Measurements from ENCODE around the gene MEDAG.
"Not testable (repeated sequence)": the region's sequence is repeated elsewhere in the genome, so short reads cannot be mapped to it uniquely, and the experiment has no call there.

The MEDAG gene

DNA sequence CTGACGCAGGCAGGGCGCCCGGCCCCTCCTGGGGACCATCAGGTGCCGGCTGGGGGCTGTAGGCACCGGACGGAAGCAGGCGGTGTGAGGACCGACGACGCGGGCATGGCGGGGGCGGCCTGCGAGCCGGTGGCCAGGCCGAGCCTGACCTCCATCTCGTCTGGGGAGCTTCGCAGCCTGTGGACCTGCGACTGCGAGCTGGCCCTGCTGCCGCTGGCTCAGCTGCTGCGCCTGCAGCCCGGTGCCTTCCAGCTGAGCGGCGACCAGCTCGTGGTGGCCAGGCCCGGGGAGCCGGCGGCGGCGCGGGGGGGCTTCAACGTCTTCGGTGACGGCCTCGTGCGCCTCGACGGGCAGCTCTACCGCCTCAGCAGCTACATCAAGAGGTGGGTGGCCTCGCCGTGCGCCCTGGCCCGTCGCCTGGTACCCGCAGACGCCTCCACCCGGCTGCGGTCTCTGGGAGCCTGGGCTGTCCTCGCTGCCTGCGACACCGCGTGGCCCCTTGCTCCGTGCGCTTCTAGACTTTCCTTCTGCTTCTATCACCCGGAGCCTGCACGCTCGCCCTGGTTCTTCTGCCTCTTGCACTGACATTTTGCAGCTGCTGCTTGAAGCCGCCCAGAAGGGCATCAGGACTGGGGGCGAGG is 460 bp downstream of the MEDAG start:
- peak overlapping the region; percentile 14 for H3K4me3 ChIP-seq (ENCODE audit: low read depth, low read length)

DNA sequence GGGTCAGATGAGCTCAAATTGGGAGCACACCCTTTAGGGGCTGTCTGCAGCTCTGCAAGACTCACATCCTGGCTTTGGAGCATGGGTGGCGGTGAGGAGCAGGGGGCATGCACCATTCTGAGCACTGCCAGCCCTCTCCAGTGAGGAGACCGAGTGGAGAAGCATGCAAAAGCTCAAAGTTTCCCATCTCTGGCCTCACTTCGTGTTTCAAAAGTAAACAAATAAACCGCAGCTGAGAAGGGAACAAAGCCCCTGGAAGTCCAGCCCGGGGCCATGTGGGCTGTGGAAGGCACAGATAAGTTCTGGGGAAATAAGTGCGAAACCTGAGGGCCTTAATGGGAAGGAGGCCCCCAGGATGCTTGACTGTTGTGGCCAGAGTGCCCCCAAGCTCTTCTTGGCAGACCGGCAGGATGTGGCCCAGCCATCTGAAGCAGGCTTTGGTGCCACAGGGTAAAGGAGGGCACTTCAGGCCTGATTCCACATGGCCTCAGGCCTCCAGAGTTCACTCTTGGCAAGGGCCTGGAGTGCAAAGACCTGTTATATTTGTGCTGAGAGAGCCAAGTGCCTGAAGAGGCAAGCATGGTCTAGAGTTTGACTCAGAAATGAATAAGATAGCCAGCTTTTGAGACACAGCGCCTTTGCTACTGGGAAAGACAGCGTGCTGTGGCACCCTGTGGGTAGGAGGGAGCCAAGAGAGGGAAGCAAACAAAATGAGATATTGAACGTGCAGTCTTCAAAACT is 1.2 kb downstream of the MEDAG start:
- H3K4me3 ChIP-seq (ENCODE audit: low read depth, low read length) = no peak overlapping the region

DNA sequence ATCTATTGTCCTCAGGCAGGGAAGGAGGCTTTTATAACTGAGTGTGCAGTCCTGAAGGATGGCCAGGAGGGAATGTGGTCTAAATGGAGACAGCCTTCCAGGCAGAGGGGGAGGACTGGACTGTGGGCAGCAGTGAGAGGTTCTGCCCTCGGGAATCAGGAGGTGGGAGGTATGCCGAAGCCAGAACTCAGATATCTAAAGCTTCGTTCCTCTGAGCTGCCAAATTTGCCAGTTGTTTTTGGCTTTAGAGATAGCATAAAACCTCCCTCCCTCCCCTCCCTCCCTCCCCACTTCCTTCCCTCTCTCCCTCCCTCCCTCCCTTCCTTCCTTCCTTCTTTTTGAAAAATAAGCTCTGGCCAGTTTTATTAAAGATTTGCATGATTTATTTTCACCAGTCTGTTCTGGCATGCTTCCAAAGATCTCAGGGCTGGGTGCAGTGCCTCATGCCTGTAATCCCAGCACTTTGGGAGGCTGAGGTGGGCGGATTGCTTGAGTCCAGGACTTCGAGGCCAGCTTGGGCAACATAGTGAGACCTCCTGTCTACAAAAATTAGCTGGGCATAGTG is 2.4 kb downstream of the MEDAG start:
- no peak overlapping the region for H3K4me3 ChIP-seq (ENCODE audit: low read depth, low read length)

DNA sequence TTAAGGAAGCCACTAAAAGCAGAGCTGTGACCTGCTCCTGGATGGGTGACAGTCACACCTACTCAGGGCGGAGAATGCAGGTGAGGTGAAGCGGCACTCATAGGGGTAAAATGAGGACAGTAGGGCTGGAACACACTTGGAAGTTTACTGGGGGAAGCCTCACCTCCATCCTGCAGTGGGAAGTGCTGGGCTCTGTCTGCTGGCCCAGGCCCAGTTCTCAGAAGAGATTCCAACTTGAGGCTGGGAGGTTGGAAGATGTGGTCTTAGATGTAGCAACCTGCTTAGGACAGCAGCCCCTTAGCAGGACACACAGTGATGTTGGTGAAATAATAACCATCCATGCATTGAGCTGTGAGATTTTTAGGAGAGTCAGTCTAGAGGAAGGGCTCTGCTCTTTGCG is 4.6 kb downstream of the MEDAG start:
- no peak overlapping the region for H3K4me3 ChIP-seq (ENCODE audit: low read depth, low read length)

DNA sequence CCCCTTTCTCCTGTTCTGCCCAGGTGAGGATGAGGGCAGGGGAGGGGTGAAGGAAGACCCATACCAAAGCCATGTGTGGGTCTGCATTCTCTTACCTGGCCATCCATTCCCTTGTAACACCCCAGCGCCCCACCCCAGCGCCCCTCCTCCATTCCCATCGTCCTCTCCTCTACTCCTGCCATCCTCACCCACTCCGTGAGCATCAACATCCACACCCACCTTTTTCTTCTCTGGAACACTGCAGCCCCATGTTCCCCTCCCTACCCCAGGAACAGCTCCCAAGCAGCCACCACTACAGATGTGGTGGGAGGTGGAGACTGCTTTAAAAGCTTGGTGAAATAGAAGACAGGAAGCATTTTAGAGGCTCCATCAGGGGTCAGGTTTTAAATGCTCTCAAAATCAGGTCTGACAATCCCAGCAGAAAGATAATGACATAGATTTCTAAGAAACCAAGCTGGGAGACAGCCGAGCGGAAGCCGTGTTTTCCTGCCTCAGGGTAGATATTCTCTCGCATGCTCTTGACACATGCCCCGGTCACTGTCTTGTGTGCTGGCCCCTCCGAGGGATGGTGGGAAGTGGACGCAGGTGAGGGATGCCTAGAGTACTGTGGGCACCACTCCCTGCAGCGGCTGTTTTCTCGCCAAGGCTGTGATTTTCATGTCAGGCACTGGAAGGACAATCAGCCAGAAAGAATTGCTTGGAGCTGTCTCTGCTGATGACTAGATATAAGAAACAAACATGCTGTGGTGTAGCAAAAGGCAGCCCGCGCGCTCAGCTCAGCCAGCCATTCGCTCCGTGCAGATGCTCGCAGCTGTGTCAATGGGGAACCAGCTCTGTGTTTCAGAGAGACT is 9.8 kb downstream of the MEDAG start:
- H3K4me3 ChIP-seq (ENCODE audit: low read depth, low read length) = no peak overlapping the region

DNA sequence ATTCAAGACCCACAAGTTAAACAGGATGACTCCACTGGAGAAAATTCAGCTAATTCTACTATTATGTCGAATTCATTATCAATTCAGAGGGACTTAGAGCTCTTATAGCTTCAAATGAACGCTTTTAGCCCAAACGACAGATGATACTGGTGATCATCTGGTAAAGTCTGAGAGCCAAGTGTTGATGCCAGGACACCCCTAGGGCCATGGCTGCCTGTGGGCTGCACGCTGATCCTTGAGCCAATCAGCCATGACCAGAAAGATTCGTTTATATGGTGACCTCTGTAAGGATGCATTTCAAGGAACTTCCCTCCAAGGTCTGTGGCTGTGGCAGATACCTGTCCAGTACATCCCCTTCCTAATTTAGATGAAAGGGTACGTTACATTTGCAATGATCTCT is 10.9 kb downstream of the MEDAG start:
- no peak overlapping the region for H3K4me3 ChIP-seq (ENCODE audit: low read depth, low read length)

DNA sequence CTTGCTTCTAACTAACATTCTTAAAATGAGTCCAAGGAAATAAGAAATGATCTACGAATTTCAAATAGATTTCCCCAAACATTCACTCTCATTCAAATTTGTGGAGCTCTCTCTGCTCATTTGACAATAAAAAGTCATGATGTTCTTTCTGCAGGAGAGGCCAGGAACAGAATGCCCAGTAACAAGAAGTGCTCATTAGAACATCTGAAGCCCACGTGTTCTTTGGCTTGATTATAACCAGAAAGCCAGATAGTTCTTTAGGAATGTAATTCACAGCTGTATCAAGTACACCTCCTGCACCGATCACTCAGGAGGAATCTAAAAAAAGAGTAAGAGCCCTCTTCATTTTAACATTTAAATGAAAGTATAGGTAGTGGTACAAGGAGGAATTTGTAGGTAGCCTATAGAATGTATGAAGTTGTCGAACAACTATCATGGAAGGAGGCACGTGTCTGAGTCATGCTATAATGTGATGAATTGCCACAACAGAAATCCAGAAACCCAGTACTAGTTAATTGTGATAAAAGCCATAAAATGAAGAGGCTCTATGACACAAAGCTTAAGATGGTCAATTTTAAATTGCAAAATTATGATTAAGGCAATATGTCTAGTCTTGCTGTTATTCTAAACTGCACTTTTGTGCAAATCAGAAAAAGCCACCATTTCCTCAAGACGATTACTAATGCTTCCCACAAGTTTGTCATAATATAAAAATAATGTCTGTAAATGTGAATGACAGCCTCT is 12.8 kb downstream of the MEDAG start:
- no peak overlapping the region for H3K4me3 ChIP-seq (ENCODE audit: low read depth, low read length)

DNA sequence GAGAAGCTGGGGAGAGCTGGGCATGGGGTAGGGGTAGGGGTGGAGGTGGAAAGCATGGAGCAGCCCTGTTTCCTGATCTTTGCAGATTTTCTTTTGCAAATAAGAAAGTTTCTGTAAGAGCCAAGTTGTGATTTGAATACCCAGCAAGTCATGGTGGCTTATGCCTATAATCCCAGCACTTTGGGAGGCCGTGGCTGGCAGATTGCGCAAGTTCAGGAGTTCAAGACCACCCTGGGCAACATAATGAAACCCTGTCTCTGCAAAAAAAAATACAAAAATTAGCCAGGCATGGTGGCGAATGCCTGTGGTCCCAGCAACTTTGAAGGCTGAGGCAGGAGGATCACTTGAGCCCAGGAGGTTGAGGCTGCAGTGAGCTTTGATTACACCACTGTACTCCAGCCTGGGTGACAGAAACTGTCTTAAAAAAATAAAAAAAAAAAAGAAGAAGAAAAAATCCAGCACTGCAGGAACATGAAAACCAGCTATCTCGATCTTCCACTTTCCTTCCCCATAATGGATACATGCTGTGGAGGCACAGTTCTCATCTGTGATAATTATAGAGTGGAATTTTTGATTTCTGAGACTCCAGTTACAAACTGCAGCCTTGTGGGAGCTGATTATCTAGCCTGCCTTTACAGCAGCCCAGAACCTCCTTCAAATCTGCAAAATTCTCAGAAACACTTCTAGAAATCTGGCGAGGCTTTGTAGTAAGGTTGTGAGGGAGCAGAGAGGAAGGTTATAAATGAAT is 14.3 kb downstream of the MEDAG start:
- no peak overlapping the region for H3K4me3 ChIP-seq (ENCODE audit: low read depth, low read length)

DNA sequence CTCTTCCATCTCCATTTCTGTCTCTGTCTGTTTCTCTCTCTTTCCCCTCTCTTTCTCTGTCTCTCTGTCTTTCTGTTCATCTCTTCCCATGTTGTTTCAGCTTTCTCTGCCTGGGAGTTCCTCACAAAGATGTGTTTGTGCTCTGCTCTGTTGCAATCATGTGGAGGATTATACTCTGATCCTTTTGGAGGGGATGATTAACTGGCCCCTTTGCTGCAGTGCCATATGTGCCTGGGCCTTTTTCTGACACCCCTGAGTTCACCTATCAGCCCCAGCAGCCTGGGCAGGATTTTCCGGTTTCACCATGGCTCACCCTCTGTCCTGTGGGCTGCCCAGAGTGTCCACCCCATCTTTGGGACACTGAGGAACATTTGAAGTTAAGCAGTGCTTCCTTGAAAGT is 17.3 kb downstream of the MEDAG start:
- no peak overlapping the region for H3K4me3 ChIP-seq (ENCODE audit: low read depth, low read length)

DNA sequence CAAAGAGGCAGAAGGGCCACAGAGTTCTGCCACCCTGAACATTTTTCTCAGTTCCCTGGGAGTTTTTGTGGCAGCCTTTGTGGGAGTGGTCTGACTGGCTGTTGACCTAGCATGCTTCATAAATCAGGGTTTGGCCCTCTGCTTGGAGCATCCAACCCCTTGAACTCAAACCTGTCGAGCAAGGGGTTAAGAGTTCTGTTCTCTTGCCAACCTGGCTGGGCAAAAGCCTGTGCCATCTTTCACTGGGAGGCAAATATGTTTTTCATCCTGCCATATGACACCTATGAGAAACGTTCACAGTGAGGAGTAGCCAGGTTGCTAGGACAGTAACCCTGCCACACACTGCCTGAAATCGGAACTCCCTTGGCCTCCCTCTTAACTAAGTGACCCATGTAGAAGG is 18.6 kb downstream of the MEDAG start:
- H3K4me3 ChIP-seq (ENCODE audit: low read depth, low read length) = no peak overlapping the region

DNA sequence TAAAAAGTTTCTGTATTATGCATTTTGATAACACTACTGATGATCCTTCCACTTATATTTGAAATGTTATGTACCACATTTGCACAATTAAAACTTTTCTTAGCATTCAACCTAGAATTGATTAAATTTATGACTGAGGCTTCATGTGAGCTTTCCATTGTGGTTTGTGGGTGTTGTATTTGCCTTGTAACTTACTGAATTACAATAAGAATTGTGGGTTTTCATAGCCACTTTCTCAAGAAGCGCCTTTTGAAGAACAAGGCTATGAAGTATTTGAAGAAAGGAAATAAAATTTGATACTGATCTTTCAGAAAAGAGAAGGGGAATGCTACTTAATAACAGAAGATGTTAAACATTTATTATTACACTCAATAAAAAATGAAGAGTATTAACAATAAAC is 19.4 kb downstream of the MEDAG start:
- H3K4me3 ChIP-seq (ENCODE audit: low read depth, low read length) = no peak overlapping the region

DNA sequence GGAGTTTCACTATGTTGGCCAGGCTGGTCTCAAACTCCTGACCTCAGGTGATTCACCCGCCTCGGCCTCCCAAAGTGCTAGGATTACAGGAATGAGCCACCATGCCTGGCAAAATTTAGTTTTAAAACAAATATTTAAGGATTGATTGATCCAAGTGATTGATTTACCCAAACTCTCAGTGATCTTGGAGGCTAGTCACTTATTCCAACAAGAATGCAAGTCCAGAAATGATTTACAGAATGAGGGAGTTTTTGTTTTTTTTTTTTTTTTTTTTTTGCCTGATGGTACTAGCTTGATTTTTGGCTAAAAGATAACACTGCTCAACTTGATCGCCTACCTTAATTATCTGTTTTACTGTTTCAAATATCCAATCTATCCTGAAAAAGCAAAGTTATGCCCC is 20.7 kb downstream of the MEDAG start:
- no peak overlapping the region for H3K4me3 ChIP-seq (ENCODE audit: low read depth, low read length)

DNA sequence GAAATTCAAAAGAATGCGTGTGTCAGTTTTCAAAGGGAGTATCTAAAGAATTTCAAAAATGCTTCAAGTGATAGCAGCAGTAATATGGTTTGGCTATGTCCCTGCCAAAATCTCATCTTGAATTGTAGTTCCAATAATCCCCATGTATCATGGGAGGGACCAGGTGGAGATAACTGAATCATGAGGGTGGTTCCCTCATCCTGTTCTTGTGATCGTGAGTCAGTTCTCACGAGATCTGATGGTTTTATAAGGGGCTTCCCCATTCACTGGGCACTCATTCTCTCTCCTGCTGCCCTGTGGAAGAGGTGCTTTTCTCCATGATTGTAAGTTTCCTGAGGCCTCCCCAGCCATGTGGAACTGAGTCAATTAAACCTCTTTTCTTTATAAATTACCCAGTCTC is 21.1 kb downstream of the MEDAG start:
- not testable (repeated sequence) for H3K4me3 ChIP-seq (ENCODE audit: low read depth, low read length)

DNA sequence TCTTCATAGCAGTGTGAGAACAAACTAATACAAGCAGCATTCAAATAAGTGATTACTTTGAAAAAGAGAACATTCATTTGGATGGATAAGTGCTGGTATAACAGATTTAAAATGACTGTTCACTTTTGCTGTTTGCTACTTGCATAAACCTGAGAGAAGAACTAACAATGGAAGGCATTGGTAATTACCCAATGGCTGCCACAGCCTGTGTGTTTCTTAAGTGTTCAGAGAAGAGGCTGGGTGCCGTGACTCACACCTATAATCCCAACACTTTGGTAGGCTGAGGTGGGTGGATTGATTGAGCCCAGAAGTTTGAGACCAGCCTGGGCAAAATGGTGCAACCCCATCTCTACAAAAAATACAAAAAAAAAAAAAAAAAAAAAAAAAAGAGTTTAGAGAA is 21.5 kb downstream of the MEDAG start:
- H3K4me3 ChIP-seq (ENCODE audit: low read depth, low read length) = no peak overlapping the region

DNA sequence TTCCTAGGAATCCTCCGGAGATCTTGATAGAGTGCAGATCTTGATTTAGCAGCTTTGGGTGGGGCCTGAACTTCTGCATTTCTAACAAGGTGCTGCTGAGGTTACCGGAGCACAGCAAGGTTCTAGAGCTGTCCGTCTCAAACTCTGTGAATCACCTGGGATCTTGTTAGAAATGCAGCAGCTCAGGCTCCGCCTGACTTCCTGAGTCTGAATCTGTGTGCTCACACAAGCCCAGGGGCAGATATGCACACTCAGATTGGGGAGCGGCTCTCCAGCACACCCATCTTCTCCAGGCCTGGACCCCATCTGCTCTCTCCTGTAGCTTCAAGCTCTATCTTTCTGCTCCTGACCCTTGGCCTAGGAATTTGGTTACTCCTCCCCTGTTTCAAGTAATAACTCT is 22.9 kb downstream of the MEDAG start:
- no peak overlapping the region for H3K4me3 ChIP-seq (ENCODE audit: low read depth, low read length)

DNA sequence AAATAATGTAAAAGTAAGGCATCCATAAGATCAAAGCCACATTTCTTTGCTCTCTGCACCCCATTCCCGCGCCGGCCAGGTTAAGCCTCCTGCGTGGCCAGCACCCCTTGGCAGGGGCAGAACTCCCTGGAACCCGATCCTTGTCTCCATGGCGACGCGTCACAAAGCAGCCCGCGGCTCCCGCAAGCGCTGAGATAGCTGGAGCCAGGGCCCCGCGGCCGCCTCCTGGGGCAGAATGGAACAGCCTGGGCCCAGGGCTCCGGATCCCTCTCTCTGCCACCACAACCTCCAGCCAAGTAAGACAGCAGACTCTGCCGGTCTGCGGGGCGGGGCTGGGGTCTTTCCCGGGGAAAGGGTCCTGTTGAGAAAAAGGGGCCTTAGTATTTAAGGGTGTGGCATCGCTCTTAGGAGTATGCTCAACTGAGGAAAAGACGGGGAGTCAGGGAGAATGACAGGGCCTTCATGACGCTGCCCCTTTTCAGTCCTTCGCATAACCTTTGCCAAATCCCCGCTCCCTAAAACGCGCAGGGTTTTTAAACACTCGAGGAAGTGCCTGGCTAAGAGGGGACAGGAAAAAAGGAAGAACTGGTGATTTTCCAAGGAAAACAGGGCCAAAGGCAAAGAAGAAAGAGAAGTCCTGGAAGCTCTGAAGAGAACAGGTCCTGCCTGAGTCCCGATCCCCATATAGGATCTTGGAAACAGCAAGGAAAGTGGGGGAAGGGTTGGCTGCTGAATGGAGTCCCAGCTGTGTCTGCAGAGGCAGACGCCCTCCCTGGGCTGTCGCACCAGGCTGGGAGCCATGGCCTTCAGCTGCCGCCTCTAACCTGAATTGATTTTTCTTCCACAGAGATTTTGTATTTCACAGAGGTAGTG is 26.6 kb downstream of the MEDAG start, which contains the start of gene TEX26:
TSS of gene TEX26 (plus strand) at position 176 of the 873 bp plus-strand sequence. CDS start at position 236, 60 bp downstream.
- peak within 1 kb of the TSS; percentile 18 for H3K4me3 ChIP-seq (ENCODE audit: low read depth, low read length)

DNA sequence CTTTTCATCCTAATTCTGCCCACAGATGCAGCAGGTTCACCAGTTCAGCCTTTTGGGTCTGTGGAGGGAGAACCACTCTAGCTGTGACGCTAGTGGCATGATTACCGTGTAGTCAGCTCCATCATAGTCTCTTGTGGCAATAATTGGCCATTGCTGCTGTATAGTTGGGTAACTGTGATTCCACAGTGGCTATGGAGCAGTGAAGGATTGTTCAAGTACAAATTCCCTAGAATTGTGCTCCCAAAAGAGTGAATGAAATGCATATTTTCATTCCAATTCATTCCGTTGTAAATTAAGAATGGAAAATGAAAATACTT is 27.2 kb downstream of the MEDAG start:
- no peak overlapping the region for H3K4me3 ChIP-seq (ENCODE audit: low read depth, low read length)

DNA sequence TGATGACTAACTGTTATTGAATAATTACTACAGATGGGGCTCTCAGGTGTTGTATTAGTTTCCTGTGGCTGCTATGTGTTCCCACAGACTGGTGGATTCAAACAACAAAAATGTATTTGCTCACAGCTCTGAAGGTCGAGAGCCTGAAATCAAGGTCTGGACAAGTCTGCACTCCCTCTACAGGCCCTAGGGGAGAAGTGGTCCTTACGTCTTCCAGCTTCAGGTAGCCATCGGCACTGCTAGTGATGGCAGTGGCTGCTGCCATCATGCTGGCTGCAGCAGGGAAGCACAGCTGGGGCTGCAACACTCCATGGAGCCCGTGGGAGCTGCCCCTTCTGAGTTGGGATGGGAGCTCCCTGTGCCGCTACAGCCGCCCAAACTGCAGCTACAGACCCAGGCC is 28.3 kb downstream of the MEDAG start:
- no peak overlapping the region for H3K4me3 ChIP-seq (ENCODE audit: low read depth, low read length)

DNA sequence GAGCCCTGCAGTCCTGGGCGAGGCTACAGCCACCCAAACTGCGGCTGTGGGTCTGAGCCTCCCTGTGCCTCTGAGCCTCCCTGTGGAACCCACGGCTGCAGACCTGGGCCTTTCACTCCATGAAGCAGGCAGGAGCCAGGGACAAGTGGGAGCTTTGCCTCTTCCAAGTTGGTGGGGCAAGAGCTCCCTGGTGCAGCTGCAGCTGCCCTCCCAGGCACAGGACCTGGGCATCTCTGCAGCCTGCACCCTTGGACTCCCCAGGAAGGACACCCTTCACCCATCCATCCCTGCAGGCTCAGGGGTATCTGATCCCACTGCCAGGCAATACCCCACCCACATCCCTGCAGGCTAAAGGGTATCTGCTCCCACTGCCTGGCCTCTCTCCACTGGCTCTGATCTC is 28.7 kb downstream of the MEDAG start:
- H3K4me3 ChIP-seq (ENCODE audit: low read depth, low read length) = no peak overlapping the region

Measured in iPS-11a (cell line).